Measurements from ENCODE around the gene RAG1.
A peak's percentile ranks its signal among the peaks of the same experiment; 100 is the strongest.

RAG1 gene

GRCh38 chr11:36591433-36591832 is 23.6 kb downstream of the RAG1 start:
- no peak for DNase-seq

- DNase-seq = peak; percentile 73
Measured at GRCh38 chr11:36594316-36594989, 26.6 kb downstream of the RAG1 start, which contains the start of gene IFTAP. Gene IFTAP, plus strand, starts transcription at chr11:36594502. Its CDS starts 15,602 bp downstream, at chr11:36610104.

DNA sequence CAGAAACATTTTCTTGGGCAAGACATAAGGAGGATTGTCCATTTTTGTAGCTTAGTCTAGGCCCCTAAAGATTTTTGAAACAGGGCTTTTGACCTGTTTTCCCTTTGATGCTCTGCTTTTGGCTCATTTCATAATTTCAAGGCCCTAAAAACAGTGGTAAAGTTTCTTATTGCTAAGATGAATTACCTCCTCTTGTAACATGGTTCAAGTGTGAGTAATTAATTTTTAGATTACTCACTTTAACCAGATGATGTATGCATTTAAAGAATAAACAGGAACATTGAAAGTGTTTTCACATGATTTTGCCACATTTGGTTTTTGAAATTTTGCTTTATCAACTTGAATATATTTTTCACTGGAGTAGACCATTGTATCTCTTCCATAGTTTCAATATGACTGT is 29.1 kb downstream of the RAG1 start:
- no peak for DNase-seq

- DNase-seq = no peak
Measured at GRCh38 chr11:36598051-36598450, 30.2 kb downstream of the RAG1 start, which contains the start of gene RAG2. Gene RAG2, minus strand, starts transcription at chr11:36598236. Its CDS starts 4,068 bp downstream, at chr11:36594168.

GRCh38 chr11:36600180-36600579 is 32.4 kb downstream of the RAG1 start:
- no peak for DNase-seq

- no peak for DNase-seq
Measured at GRCh38 chr11:36601155-36601554, 33.3 kb downstream of the RAG1 start.

DNA sequence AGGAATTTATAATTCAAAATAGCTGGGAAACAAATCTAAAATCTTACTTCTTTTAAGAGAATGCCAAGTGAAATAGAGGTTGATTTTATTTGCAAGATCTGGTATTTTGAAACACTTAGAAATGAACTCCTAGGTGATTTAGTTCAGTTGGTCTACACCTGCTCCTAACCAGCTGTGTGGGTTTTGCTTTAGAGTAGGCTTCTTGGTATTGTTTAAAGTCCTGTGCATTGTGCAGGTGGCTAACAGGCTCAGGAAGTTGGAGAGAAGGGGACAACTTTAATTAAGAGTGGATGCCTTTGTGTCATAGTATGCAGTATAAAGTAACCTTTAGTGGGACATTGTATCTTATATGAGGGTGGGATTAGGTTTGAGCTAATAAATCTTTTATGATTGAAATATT is 34.3 kb downstream of the RAG1 start:
- no peak for DNase-seq

DNA sequence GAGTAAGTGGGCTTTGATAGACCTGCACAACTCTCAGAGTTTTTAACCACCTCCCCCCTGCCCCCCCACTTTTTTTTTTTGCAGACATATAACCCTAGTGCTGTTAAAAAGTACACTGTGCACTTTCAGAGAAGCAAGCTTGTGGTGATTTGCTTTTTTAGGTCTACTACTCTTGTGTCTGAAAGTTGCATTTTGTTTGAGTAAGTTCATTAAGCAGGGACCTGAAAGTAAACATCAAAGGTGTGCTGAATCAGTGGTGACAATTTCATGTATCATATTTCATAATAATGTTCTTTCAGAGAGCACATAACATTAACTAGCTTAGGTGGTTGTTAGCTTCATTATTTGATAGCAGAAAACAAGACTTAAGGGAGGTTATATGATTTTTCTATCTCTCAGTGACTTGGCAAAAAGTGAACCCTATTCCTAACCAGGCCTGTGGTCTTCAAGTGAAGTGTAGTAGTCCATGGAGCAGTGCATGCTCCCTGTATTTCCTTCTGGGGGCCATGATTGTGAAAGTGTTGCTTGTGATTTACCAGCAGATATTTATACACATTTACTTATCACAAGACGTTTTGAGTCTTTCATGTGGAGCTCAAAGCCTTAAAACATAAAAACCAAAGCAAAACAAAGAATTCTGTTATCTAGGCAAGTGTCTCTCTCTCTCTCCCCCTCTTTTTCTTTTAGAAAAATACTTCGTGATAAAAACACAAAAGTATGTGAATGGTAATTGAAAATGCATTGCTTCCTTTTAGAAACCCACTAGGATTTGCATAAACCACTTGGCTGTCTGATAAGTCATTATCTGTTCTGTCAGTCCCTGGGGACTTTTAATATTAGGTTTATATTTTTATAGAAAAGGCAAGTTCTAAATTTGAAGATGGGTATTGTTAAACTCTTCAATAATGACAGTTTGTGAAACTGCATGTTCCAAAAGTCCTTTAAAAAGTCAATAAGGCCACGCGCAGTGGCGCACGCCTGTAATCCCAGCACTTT is 37.7 kb downstream of the RAG1 start:
- no peak for DNase-seq

GRCh38 chr11:36608491-36609199 is 40.8 kb downstream of the RAG1 start:
- DNase-seq = no peak

GRCh38 chr11:36609383-36609782 is 41.6 kb downstream of the RAG1 start:
- no peak for DNase-seq

GRCh38 chr11:36615826-36616225 is 48.0 kb downstream of the RAG1 start:
- DNase-seq = no peak

- DNase-seq = no peak
Measured at GRCh38 chr11:36617543-36618362, 49.9 kb downstream of the RAG1 start.

- no peak for DNase-seq
Measured at GRCh38 chr11:36618363-36619047, 50.7 kb downstream of the RAG1 start.

DNA sequence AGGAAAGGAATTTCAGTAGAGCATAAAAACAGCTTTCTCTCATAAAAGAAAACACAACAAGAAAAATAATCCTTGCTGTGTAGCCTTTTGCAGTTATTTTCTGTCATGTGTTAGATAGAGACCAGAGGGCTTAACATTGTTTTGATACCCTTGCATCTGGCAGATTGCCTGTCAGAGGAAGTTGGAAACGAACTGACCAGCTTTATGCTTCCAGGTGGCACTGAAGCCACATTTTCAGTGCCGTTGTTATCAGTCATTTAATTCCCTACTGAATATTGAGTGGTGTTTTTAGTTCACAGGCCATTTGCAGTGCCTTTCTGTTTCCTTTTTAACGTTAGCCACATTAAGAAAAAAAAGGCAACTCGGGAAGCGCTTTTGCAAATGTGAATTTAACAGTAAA is 51.7 kb downstream of the RAG1 start:
- DNase-seq = no peak

DNA sequence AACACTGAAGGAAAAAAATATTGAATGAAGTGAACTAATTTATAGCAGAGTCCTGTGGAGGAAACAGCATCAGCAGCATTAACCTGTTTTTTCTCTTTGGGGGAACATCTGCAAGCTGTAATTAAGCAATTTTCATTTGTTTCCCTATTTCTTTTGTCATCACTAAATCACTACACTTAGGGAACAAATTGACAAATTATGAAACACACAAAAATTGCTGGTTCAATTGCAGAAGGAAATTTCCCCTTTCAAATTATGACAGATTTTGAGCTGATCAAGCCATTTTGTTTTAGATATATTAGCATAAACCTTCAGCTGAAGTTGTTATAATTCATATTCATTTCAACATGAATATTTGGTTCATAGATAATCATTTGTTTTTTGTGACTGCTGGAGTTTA is 52.4 kb downstream of the RAG1 start:
- DNase-seq = no peak

- no peak for DNase-seq
Measured at GRCh38 chr11:36622431-36623136, 54.8 kb downstream of the RAG1 start.

DNA sequence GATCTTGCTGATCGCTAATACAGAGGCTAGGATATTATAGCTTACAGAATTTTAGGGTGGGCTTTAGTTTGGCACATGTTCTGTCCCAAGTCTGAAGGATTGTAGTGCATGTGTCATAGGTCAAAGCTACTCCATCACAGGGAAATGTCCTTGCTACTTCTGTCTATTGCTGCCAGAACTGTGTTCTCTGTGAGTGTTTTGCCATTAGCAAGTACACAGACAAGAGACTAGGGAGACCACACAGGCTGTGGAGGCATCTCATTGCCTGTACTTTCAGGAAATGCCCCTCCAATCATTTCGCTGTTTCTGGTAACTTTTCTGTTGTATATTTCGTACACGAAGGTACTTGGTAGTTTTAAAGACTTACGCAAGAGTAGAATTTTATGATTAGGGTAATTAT is 55.7 kb downstream of the RAG1 start:
- DNase-seq = no peak

DNA sequence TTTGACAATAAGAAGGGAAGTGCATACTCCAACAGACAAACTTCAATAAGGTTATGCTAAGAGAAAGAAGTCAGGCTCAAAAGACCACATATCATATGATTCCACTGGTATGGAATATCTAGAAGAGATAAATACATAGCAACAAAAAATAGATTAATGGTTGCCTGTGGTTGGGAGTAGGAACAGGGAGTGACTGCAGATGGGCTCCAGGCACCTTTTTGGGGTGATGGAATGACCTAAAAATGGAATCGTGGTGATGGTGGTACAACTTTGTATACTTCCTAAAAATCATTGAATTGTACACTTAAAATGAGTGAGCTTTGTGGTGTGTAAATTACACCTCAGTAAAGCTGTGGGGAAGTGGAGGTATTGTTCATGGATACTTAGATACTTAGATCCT is 59.2 kb downstream of the RAG1 start:
- no peak for DNase-seq

GRCh38 chr11:36627471-36627870 is 59.7 kb downstream of the RAG1 start:
- DNase-seq = no peak

DNA sequence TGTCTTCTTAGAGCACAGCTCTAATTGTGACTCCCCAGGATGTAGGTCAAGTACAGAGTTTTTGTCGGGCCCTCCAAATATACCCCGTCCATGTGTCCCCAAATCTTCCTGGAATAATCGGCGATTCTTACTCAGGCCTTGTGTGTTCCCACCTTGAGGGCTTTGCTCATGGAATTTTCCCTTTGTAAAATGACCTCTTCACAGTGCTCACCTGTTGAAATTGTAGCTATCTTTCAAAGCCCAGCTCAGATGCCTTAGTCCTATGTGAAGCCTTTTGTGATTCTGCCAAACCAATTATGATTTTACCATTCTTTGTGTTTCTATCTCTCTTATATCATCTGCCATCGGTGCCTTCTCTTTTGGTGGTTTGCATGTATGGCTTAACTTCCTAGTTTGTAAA is 60.3 kb downstream of the RAG1 start:
- no peak for DNase-seq

GRCh38 chr11:36628765-36629244 is 61.0 kb downstream of the RAG1 start:
- DNase-seq = no peak

All from NCI-H2081 treated with DMSO at 0.1 percent for 48 hours (cell line).